AG09309 (cell line): ENCODE measurements around the gene CCL1.

Experiments
- DNase-seq: peaks from one replicate; pipeline ENCODE4 v3.0.0-alpha.2; 2010; ENCODE audit warnings: low read depth
- H3K4me3 ChIP-seq: 2 replicates; pipeline ENCODE4 v1.5.1; 2011; ENCODE audit warnings: mild to moderate bottlenecking, low read depth, low read length, moderate library complexity; ENCODE audit not compliant: control insufficient read depth
- TF ChIP-seq, protein P1 (sequence below): IDR thresholded peaks from 2 replicates; pipeline ENCODE4 v1.5.1; 2011; ENCODE audit warnings: mild to moderate bottlenecking, low read depth, low read length, inconsistent platforms; ENCODE audit not compliant: insufficient read depth, control insufficient read depth; ENCODE audit errors: missing control alignments

Gene CCL1

DNA sequence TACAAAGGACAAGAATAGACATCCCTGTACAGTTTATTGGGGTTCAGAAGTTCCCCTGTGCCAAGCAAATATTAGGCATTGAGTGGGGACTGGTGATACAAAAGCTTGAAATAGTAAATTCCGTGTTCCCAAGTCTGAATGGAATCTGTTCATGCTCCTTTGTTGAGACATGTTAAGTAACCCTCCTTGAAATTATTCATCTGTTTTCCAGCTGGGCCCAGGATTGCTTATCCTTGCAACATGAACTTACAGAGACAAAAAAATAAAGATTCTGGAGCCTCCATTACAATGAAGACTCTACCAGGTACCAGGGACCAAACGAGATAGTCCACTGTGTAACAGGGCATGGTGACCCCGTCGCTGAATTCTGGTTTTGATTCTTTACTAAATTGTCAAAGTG is 49.9 kb downstream of the CCL1 start:
- TF ChIP-seq, protein P1, sequence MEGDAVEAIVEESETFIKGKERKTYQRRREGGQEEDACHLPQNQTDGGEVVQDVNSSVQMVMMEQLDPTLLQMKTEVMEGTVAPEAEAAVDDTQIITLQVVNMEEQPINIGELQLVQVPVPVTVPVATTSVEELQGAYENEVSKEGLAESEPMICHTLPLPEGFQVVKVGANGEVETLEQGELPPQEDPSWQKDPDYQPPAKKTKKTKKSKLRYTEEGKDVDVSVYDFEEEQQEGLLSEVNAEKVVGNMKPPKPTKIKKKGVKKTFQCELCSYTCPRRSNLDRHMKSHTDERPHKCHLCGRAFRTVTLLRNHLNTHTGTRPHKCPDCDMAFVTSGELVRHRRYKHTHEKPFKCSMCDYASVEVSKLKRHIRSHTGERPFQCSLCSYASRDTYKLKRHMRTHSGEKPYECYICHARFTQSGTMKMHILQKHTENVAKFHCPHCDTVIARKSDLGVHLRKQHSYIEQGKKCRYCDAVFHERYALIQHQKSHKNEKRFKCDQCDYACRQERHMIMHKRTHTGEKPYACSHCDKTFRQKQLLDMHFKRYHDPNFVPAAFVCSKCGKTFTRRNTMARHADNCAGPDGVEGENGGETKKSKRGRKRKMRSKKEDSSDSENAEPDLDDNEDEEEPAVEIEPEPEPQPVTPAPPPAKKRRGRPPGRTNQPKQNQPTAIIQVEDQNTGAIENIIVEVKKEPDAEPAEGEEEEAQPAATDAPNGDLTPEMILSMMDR = no peak
- DNase-seq = peak; percentile 63
- no peak overlapping the region for H3K4me3 ChIP-seq

DNA sequence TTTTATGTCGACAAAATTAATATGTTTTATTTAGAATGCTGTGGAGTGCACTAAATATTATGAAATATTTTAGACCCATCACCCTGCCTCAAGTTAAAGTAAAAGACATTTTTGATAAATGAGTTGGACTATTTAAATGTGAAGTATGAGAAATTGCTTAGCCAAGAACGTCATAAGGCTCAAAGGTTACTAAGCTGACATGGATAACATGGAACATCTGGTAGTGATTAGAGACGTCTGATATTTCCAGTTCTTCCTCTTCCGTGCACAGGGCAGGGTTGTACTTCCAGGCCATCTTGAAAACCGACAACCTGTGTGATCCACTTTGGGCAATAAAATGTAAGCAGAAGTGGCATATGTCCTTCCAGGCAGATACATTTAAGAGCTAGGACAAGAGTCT is 51.0 kb downstream of the CCL1 start:
- no peak overlapping the region for H3K4me3 ChIP-seq
- DNase-seq = peak; percentile 75
- TF ChIP-seq, protein P1 = no peak

DNA sequence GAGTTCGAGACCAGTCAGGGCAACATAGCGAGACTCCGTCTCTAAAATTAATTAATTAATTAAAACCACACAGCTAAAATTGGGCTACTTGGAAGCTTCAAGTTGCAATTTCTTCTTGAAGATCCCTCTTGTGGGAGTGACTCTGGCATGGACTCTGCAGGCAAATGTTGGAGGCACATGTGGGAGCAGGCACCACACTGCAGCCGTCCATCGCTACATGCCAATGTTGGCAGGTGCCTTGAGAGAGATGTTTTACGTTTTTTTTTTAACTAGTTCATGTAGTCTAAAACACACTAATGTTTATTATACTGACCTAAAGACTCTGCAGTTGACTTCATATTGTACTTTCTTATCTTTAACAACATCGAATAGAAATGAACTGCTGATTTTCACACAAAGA is 51.7 kb downstream of the CCL1 start:
- H3K4me3 ChIP-seq = no peak overlapping the region
- no peak for DNase-seq

More for the DNA sequence above, 51.7 kb downstream of the CCL1 start:
- TF ChIP-seq, protein P1 = no peak
